ENCODE measurements around the gene FGFBP3.
A peak's percentile ranks its signal among the peaks of the same experiment; 100 is the strongest.
"Not testable (repeated sequence)": the region's sequence is repeated elsewhere in the genome, so short reads cannot be mapped to it uniquely, and the experiment has no call there.

Gene FGFBP3

GRCh38 chr10:91901784-91902677 is 7.3 kb downstream of the FGFBP3 start:
- Histone ChIP-seq H3K36me3 (ENCODE audit: control insufficient read depth, insufficient read depth, low read length) (peaks cover 21% of the 10 kb centered on the region), H3K4me3 (ENCODE audit: extremely low read depth, insufficient read depth, low read length, poor library complexity, severe bottlenecking) (no peak overlapping the region), H3K4me1 (ENCODE audit: control insufficient read depth, insufficient read depth, low read length, poor library complexity, severe bottlenecking) (peaks cover 25% of the 10 kb centered on the region), H3K27ac (ENCODE audit: low read depth, low read length, severe bottlenecking) (peak overlapping the region; percentile 82), H3K9me3 (ENCODE audit: control insufficient read depth, low read length) (no peaks in the 10 kb centered on the region)
- WGBS, 2 experiments (ENCODE audit: insufficient coverage in 2 of 2) = no CpG with 5 or more reads among the region's 2 CpGs

- no peak overlapping the region for H3K4me3 ChIP-seq (ENCODE audit: extremely low read depth, insufficient read depth, low read length, poor library complexity, severe bottlenecking)
- no peak overlapping the region for H3K27ac ChIP-seq (ENCODE audit: low read depth, low read length, severe bottlenecking)
- H3K36me3 ChIP-seq (ENCODE audit: control insufficient read depth, insufficient read depth, low read length) = no peaks in the 10 kb centered on the region
- H3K9me3 ChIP-seq (ENCODE audit: control insufficient read depth, low read length) = peaks cover 6% of the 10 kb centered on the region
- 79 to 80% methylated on average over 7 to 8 of the region's 8 CpGs for WGBS, 2 experiments (ENCODE audit: insufficient coverage in 2 of 2)
- peaks cover 16% of the 10 kb centered on the region for H3K4me1 ChIP-seq (ENCODE audit: control insufficient read depth, insufficient read depth, low read length, poor library complexity, severe bottlenecking)
These were observed 11.9 kb downstream of the FGFBP3 start for GRCh38 chr10:91897421-91897820.

- no peak overlapping the region for H3K27ac ChIP-seq (ENCODE audit: low read depth, low read length, severe bottlenecking)
- no peak overlapping the region for H3K4me3 ChIP-seq (ENCODE audit: extremely low read depth, insufficient read depth, low read length, poor library complexity, severe bottlenecking)
- H3K9me3 ChIP-seq (ENCODE audit: control insufficient read depth, low read length) = peaks cover 6% of the 10 kb centered on the region
- 89 to 100% methylated on average over 2 to 3 of the region's 3 CpGs for WGBS, 2 experiments (ENCODE audit: insufficient coverage in 2 of 2)
- peaks cover 10% of the 10 kb centered on the region for H3K4me1 ChIP-seq (ENCODE audit: control insufficient read depth, insufficient read depth, low read length, poor library complexity, severe bottlenecking)
- H3K36me3 ChIP-seq (ENCODE audit: control insufficient read depth, insufficient read depth, low read length) = no peaks in the 10 kb centered on the region
These were observed 13.0 kb downstream of the FGFBP3 start for GRCh38 chr10:91896212-91896756.

GRCh38 chr10:91894261-91894685 is 15.0 kb downstream of the FGFBP3 start:
- not testable (repeated sequence) for H3K4me1 ChIP-seq (ENCODE audit: control insufficient read depth, insufficient read depth, low read length, poor library complexity, severe bottlenecking); H3K9me3 ChIP-seq (ENCODE audit: control insufficient read depth, low read length); H3K27ac ChIP-seq (ENCODE audit: low read depth, low read length, severe bottlenecking); H3K4me3 ChIP-seq (ENCODE audit: extremely low read depth, insufficient read depth, low read length, poor library complexity, severe bottlenecking); H3K36me3 ChIP-seq (ENCODE audit: control insufficient read depth, insufficient read depth, low read length)
- 86 to 90% methylated on average over 7 to 10 of the region's 14 CpGs for WGBS, 2 experiments (ENCODE audit: insufficient coverage in 2 of 2)

- H3K4me1 ChIP-seq (ENCODE audit: control insufficient read depth, insufficient read depth, low read length, poor library complexity, severe bottlenecking) = peaks cover 7% of the 10 kb centered on the region
- peaks cover 6% of the 10 kb centered on the region for H3K9me3 ChIP-seq (ENCODE audit: control insufficient read depth, low read length)
- 92 to 100% methylated on average over 1 to 2 of the region's 2 CpGs for WGBS, 2 experiments (ENCODE audit: insufficient coverage in 2 of 2)
- H3K4me3 ChIP-seq (ENCODE audit: extremely low read depth, insufficient read depth, low read length, poor library complexity, severe bottlenecking) = no peak overlapping the region
- no peak overlapping the region for H3K27ac ChIP-seq (ENCODE audit: low read depth, low read length, severe bottlenecking)
- no peaks in the 10 kb centered on the region for H3K36me3 ChIP-seq (ENCODE audit: control insufficient read depth, insufficient read depth, low read length)
These were observed 16.2 kb downstream of the FGFBP3 start for GRCh38 chr10:91893051-91893450.

- Histone ChIP-seq H3K27ac (ENCODE audit: low read depth, low read length, severe bottlenecking) (peak overlapping the region; percentile 88), H3K9me3 (ENCODE audit: control insufficient read depth, low read length) (peaks cover 2% of the 10 kb centered on the region), H3K4me3 (ENCODE audit: extremely low read depth, insufficient read depth, low read length, poor library complexity, severe bottlenecking) (no peak overlapping the region), H3K4me1 (ENCODE audit: control insufficient read depth, insufficient read depth, low read length, poor library complexity, severe bottlenecking) (peaks cover 23% of the 10 kb centered on the region), H3K36me3 (ENCODE audit: control insufficient read depth, insufficient read depth, low read length) (no peaks in the 10 kb centered on the region)
- 73 to 90% methylated on average over 1 of the region's 1 CpG for WGBS, 2 experiments (ENCODE audit: insufficient coverage in 2 of 2)
These were observed 17.9 kb downstream of the FGFBP3 start for GRCh38 chr10:91891125-91892001.

GRCh38 chr10:91887272-91888076 is 21.8 kb downstream of the FGFBP3 start:
- Histone ChIP-seq H3K9me3 (ENCODE audit: control insufficient read depth, low read length) (no peaks in the 10 kb centered on the region), H3K27ac (ENCODE audit: low read depth, low read length, severe bottlenecking) (peak overlapping the region; percentile 93), H3K4me1 (ENCODE audit: control insufficient read depth, insufficient read depth, low read length, poor library complexity, severe bottlenecking) (peaks cover 41% of the 10 kb centered on the region), H3K4me3 (ENCODE audit: extremely low read depth, insufficient read depth, low read length, poor library complexity, severe bottlenecking) (peak overlapping the region; percentile 20), H3K36me3 (ENCODE audit: control insufficient read depth, insufficient read depth, low read length) (no peaks in the 10 kb centered on the region)
- 1% methylated on average over 24 to 53 of the region's 59 CpGs for WGBS, 2 experiments (ENCODE audit: insufficient coverage in 2 of 2)

- H3K27ac ChIP-seq (ENCODE audit: low read depth, low read length, severe bottlenecking) = peak overlapping the region; percentile 93
- H3K4me1 ChIP-seq (ENCODE audit: control insufficient read depth, insufficient read depth, low read length, poor library complexity, severe bottlenecking) = peaks cover 39% of the 10 kb centered on the region
- no peaks in the 10 kb centered on the region for H3K9me3 ChIP-seq (ENCODE audit: control insufficient read depth, low read length)
- no peaks in the 10 kb centered on the region for H3K36me3 ChIP-seq (ENCODE audit: control insufficient read depth, insufficient read depth, low read length)
- H3K4me3 ChIP-seq (ENCODE audit: extremely low read depth, insufficient read depth, low read length, poor library complexity, severe bottlenecking) = peak overlapping the region; percentile 6
- WGBS, 2 experiments (ENCODE audit: insufficient coverage in 2 of 2) = 0% methylated on average over 2 to 4 of the region's 6 CpGs
These were observed 22.4 kb downstream of the FGFBP3 start for GRCh38 chr10:91886954-91887271.

GRCh38 chr10:91885362-91886079 is 23.8 kb downstream of the FGFBP3 start:
- no peak overlapping the region for H3K27ac ChIP-seq (ENCODE audit: low read depth, low read length, severe bottlenecking)
- H3K9me3 ChIP-seq (ENCODE audit: control insufficient read depth, low read length) = no peaks in the 10 kb centered on the region
- H3K4me1 ChIP-seq (ENCODE audit: control insufficient read depth, insufficient read depth, low read length, poor library complexity, severe bottlenecking) = peaks cover 36% of the 10 kb centered on the region
- H3K36me3 ChIP-seq (ENCODE audit: control insufficient read depth, insufficient read depth, low read length) = no peaks in the 10 kb centered on the region
- 97 to 100% methylated on average over 3 to 6 of the region's 9 CpGs for WGBS, 2 experiments (ENCODE audit: insufficient coverage in 2 of 2)
- no peak overlapping the region for H3K4me3 ChIP-seq (ENCODE audit: extremely low read depth, insufficient read depth, low read length, poor library complexity, severe bottlenecking)

All from mesodermal cell (in vitro differentiated cells).